GM12875 (cell line): ENCODE data around the gene SCYL3.

Experiments used
- H3K4me3 ChIP-seq: one replicate; pipeline ENCODE4 v1.5.1; 2011; ENCODE audit warnings: low read depth, low read length, control low read depth
- TF ChIP-seq, protein P1 (sequence below): IDR thresholded peaks from 2 replicates; pipeline ENCODE4 v1.5.1; 2011; ENCODE audit warnings: low read depth, mild to moderate bottlenecking, control low read depth, inconsistent platforms, low read length, moderate library complexity, borderline replicate concordance; ENCODE audit not compliant: insufficient read depth

SCYL3 gene

DNA sequence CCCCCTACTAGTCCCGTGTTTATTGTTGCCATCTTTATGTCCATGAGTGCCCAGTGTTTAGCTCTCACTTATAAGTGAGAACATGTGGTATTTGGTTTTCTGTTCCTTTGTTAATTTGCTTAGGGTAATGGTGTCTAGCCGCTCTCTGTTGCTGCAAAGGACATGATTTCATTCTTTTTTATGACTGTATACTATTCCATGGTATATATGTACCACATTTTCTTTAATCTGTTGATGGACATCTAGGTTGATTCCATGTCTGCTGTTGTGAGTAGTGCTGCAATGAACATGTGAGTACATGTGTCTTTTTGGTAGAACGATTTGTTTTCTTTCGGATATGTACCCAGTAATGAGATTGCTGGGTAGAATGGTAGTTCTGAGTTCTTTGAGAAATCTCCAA is 54.8 kb downstream of the SCYL3 start:
- TF ChIP-seq, protein P1, sequence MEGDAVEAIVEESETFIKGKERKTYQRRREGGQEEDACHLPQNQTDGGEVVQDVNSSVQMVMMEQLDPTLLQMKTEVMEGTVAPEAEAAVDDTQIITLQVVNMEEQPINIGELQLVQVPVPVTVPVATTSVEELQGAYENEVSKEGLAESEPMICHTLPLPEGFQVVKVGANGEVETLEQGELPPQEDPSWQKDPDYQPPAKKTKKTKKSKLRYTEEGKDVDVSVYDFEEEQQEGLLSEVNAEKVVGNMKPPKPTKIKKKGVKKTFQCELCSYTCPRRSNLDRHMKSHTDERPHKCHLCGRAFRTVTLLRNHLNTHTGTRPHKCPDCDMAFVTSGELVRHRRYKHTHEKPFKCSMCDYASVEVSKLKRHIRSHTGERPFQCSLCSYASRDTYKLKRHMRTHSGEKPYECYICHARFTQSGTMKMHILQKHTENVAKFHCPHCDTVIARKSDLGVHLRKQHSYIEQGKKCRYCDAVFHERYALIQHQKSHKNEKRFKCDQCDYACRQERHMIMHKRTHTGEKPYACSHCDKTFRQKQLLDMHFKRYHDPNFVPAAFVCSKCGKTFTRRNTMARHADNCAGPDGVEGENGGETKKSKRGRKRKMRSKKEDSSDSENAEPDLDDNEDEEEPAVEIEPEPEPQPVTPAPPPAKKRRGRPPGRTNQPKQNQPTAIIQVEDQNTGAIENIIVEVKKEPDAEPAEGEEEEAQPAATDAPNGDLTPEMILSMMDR: no peak

DNA sequence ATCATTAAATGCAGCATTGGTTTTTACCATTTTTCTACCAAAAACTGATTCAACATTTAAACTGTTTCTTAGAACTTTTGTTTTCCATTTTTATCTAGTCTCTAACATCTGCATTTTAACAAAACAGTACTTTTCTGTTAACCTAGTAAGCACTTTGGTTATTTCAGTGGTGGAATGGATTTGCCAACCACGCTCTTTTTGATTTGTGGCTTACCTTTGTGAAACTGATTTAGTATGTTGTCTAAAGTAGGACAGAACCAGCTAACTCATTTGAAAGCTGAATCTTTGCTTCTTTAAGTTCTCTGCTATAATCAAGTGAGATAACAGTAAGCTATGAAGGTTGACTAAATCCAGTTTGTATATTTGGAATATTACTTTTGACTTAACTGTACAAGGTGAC is 57.5 kb downstream of the SCYL3 start:
- H3K4me3 ChIP-seq: no peak overlapping the region
- TF ChIP-seq, protein P1: no peak

More for the DNA sequence above, 54.8 kb downstream of the SCYL3 start:
- H3K4me3 ChIP-seq: no peak overlapping the region

DNA sequence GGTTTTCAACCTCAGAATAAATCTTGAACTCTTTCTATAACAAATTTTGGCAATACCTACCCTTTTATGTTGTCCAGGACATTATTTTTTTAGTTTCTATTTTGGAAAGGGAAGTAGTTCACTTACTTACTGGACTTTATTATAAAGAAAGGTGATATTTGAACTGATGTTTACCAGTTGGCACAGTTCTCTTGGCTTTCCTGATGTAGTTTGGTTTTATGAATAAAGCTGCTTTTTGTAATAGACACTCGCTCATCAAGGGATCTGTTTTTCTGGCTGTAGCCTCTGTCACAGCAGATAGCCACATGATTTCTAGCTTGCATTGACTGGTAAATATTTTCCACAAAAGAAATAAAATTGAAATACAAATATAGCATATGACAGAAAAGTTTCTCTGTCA is 58.0 kb downstream of the SCYL3 start:
- TF ChIP-seq, protein P1: no peak
- H3K4me3 ChIP-seq: no peak overlapping the region

DNA sequence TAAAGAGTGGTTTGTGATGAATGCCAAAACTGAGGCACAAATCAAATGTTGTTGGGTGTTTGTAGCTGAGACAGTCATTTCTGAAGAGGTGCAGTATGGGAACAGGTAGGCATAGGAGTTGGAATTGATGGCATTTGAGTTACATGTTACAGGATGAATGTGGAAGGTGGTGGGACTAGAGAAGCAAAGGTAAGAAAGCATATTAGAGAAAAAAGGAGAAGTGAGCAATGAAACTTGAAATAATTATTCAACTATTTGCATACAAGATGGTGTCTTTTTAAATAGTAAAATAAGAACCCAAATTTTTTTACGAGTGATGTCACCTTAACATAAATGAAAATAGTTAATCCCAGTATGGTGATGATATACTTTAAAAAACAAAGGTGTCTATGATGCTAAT is 58.8 kb downstream of the SCYL3 start:
- TF ChIP-seq, protein P1: no peak
- no peak overlapping the region for H3K4me3 ChIP-seq

DNA sequence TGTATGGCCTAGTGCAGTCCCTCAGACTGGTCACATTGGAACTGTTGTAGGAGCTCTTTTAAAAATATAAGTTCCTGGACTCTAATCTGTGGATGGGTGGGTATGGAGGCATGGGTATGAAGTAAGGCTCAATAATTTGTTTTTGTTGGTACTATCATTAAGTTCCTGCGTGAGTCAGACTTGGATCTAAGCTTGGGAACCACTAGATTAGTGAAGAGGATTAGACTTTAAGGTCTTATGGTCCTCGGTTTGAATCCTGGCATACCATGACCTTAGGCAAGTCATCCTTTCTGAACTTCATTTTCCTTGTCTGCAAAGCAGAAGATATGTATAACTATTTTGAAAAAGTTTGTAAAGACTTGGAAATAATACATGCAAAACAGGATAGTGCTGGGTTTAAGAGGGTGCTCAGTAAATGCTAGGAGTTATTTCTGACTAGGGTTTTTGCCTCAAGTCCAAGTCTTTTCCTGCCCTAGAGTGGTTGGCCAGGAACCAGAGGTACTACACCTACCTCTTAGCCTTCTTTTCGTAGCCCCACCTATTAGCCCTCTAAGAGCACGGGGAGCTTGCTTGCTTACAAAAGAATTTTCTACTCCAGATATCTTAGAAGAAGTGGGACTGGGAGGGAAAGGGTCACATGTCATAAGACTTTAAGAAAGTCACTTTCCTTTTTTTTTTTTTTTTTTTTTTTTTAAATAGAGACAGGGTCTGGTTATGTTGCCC is 60.4 kb downstream of the SCYL3 start:
- no peak overlapping the region for H3K4me3 ChIP-seq
- TF ChIP-seq, protein P1: no peak

DNA sequence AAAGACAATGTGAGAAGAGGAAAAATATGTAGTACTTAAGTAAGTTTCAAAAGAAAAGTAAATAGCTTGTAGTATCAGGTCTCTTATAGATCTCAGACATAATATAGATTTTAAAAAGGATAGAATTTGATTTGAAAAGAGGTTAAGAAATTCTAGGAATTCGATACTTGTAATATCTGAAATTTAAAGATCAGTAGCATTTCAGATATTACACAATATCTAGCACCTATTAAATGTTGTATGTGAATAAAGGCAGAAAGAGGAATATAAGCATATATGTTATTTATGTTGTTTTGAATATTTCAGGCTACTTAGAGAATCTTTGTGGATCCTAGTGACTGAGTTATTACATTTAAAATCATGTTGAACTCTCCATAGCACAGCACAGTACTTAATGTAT is 64.0 kb downstream of the SCYL3 start:
- no peak overlapping the region for H3K4me3 ChIP-seq
- TF ChIP-seq, protein P1: no peak

DNA sequence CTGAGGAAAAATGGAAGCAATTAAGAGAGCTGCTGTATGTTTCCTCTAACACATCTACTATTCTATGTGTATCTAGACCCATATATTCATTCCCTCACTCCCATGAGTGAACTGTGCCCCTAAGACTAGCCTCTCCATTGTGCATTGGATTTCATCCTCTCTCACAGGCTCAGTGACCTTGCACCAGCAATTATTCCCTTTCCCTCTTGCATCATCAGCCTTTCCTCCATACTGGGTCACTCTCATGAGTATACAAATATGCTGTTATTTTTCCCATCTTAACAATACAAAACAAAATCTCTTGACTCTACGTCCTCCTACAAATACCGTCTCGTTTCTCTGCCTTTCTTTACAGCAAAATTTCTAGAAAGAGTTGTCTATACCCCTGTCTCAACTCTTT is 69.5 kb downstream of the SCYL3 start:
- TF ChIP-seq, protein P1: no peak
- no peak overlapping the region for H3K4me3 ChIP-seq
